Muscle layer of duodenum (tissue), 2 donors: ENCODE measurements around the gene PLEKHA7.

ENCODE experiments used
- H3K27ac ChIP-seq: one replicate; pipeline ENCODE4 v1.7.0; 2013; ENCODE audit warnings: mild to moderate bottlenecking, low read length
- H3K27me3 ChIP-seq: one replicate; pipeline ENCODE4 v1.7.0; 2013; ENCODE audit warnings: low read depth, mild to moderate bottlenecking, control low read depth, low read length
- H3K36me3 ChIP-seq, 2 donors: one replicate each; pipeline ENCODE4 v1.7.0; 2013; ENCODE audit warnings: low read length in 2 of 2, control low read depth in 1 of 2, mild to moderate bottlenecking in 1 of 2; ENCODE audit not compliant: insufficient read depth in 2 of 2, control insufficient read depth in 1 of 2
- H3K4me1 ChIP-seq, 2 donors: one replicate each; pipeline ENCODE4 v1.7.0; 2013; ENCODE audit warnings: low read length in 2 of 2, mild to moderate bottlenecking in 2 of 2, control low read depth in 1 of 2, moderate library complexity in 1 of 2; ENCODE audit not compliant: insufficient read depth in 2 of 2, control insufficient read depth in 1 of 2
- H3K4me3 ChIP-seq, 2 donors: one replicate each; pipeline ENCODE4 v1.7.0; 2013; ENCODE audit warnings: low read length in 2 of 2, low read depth in 1 of 2, mild to moderate bottlenecking in 1 of 2
- H3K9me3 ChIP-seq, 2 donors: one replicate each; pipeline ENCODE4 v1.7.0; 2013; ENCODE audit warnings: low read length in 2 of 2, control low read depth in 1 of 2, mild to moderate bottlenecking in 1 of 2; ENCODE audit not compliant: control insufficient read depth in 1 of 2
- donor health status: healthy.

The PLEKHA7 gene

DNA sequence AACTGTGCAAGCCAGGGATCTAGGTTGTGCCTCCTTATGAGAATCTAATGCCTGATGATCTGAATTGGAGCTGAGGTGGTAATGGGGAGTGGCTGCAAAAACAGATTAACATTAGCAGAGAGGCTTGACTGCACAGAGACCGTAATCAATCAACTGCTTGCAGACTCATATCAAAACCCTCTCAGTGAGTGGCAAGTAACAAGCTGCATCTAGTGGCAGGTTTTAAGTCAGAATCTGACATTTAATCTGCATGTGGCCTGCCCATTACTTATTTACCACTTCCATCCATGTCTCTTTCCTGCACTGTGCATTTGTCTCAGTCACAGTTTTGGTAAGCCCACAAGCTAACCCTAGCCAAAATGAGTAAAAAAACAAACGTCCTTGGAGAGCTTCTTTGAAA lies 264.5 kb downstream of the PLEKHA7 start:
- Histone ChIP-seq H3K4me1 (peaks cover 0 to 3% of the 10 kb centered on the region in 2 donors), H3K36me3 (peaks cover 69 to 87% of the 10 kb centered on the region in 2 donors), H3K4me3 (no peak overlapping the region), H3K27ac (no peak overlapping the region), H3K27me3 (no peaks in the 10 kb centered on the region), H3K9me3 (no peaks in the 10 kb centered on the region)

DNA sequence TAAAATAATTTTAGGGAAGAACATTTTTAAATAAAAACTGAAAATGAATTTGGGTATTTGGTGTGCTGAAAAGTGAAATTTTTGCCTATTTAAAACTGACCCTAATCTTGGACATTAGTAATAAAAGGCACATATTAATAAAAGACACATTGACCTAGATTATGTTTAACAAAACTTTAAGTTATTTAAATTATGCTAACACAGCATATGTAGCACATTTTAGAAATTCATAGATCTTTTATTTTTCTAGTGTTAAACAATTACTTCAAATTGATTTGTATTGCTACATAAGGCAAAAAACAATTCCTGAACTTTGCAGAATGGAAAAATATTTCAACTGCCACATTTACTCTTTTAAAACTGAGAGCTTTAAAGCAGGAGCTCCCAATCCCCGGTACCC lies 265.1 kb downstream of the PLEKHA7 start:
- no peak overlapping the region for H3K4me3 ChIP-seq
- H3K27ac ChIP-seq = no peak overlapping the region
- H3K36me3 ChIP-seq = peaks cover 67 to 81% of the 10 kb centered on the region in 2 donors
- peaks cover 0 to 9% of the 10 kb centered on the region in 2 donors for H3K4me1 ChIP-seq
- H3K27me3 ChIP-seq = no peaks in the 10 kb centered on the region
- H3K9me3 ChIP-seq = no peaks in the 10 kb centered on the region

DNA sequence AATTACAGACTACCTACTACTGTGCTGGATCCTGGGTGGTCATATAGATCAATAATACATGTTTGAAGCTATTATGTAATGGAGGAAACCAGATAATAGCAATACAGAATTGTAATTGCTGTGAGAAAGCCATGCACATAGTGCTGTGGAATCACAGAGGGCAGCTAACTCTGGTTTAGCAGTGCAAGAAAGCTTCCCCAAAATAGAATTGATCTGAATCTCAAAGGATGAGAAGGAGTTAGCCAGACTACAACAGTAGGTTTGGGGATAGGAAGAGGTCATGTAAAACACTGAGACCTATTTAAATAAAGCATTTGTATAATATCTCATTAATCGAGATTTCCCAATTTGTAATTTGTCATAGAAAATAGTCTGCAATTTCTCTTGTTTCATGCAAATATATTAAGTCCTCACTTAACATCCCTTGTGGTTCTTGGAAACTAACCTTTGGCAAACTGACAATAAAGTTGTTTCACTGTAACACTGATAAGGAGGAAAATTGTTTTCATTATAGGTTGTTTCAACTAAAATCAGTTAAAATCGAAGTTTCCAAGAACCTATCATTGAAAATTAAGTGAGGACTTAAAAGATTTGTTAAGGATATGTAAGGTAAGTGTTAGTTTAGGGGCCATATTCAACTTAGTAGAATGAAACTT lies 268.1 kb downstream of the PLEKHA7 start:
- peaks cover 0 to 32% of the 10 kb centered on the region in 2 donors for H3K4me1 ChIP-seq
- H3K4me3 ChIP-seq = no peak overlapping the region
- no peaks in the 10 kb centered on the region for H3K9me3 ChIP-seq
- H3K27me3 ChIP-seq = no peaks in the 10 kb centered on the region
- peaks cover 51 to 52% of the 10 kb centered on the region in 2 donors for H3K36me3 ChIP-seq
- no peak overlapping the region for H3K27ac ChIP-seq

DNA sequence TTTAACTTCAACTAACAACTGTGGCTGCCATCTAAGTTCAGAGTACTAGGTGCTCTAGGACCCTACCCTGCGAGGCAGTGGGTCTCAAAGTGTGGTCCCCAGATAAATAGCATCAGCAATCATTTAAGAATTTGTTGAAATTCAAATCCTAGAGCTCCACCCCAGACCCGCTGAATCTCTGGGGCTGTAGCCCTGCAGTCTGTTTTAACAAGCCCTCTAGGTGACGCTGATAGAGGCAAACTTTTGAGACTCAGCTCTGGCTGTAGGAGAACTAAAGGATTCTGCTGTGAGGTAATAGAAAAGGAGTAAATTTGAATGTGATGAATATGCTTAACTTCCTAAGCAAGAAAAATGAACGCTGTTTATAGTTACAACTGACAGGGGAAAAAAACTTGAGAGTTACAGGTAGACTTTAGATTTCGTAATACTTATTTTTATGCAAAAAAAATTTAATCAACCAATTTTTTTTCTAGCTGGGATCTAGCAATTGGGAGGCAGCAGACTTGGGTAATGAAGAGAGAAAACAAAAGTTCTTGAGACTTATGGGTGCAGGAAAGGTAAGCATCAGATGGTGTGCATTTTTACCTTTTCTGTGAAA lies 270.0 kb downstream of the PLEKHA7 start:
- Histone ChIP-seq H3K4me3 (no peak overlapping the region), H3K27me3 (no peaks in the 10 kb centered on the region), H3K27ac (no peak overlapping the region), H3K9me3 (no peaks in the 10 kb centered on the region), H3K36me3 (peaks cover 33 to 34% of the 10 kb centered on the region in 2 donors), H3K4me1 (peaks cover 0 to 45% of the 10 kb centered on the region in 2 donors)

DNA sequence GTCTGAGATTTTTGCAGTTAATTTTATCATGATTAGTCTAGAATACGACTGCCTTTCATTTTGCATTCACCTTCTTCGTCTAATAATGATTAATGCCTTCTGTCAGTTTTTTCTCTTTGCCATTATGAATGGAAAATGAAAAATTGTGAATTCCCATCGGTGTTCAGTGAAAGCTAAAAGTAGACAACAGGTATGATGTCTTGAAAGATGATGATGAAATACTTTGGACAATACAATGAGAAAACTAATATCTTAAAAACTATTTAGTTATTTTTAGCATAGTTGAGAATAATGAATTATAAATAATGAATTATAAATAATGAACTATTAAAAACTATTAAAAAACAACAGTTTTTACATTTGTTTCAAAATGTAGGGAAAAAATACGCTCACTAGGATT lies 270.7 kb downstream of the PLEKHA7 start:
- peaks cover 30 to 33% of the 10 kb centered on the region in 2 donors for H3K36me3 ChIP-seq
- H3K27ac ChIP-seq = no peak overlapping the region
- H3K4me1 ChIP-seq = peaks cover 0 to 45% of the 10 kb centered on the region in 2 donors
- H3K27me3 ChIP-seq = no peaks in the 10 kb centered on the region
- no peaks in the 10 kb centered on the region for H3K9me3 ChIP-seq
- H3K4me3 ChIP-seq = no peak overlapping the region

DNA sequence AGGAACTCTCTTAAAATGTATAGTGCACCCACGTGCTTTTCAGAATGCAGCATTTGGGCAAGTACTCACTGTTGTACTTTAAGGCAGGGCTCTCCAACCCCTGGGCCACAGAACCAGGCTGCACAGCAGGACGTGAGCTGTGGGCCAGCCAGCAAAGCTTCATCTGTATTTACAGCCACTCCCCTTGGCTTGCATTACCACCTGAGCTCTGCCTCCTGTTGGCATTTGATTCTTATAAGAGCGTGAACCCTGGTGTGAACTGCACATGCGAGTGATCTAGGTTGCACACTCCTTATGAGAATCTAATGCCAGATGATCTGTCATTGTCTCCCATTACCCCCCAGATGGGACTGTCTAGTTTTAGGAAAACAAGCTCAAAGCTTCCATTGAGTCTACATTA lies 272.7 kb downstream of the PLEKHA7 start:
- Histone ChIP-seq H3K4me1 (peaks cover 0 to 45% of the 10 kb centered on the region in 2 donors), H3K4me3 (no peak overlapping the region), H3K36me3 (peaks cover 15 to 16% of the 10 kb centered on the region in 2 donors), H3K27ac (no peak overlapping the region), H3K9me3 (no peaks in the 10 kb centered on the region), H3K27me3 (no peaks in the 10 kb centered on the region)

DNA sequence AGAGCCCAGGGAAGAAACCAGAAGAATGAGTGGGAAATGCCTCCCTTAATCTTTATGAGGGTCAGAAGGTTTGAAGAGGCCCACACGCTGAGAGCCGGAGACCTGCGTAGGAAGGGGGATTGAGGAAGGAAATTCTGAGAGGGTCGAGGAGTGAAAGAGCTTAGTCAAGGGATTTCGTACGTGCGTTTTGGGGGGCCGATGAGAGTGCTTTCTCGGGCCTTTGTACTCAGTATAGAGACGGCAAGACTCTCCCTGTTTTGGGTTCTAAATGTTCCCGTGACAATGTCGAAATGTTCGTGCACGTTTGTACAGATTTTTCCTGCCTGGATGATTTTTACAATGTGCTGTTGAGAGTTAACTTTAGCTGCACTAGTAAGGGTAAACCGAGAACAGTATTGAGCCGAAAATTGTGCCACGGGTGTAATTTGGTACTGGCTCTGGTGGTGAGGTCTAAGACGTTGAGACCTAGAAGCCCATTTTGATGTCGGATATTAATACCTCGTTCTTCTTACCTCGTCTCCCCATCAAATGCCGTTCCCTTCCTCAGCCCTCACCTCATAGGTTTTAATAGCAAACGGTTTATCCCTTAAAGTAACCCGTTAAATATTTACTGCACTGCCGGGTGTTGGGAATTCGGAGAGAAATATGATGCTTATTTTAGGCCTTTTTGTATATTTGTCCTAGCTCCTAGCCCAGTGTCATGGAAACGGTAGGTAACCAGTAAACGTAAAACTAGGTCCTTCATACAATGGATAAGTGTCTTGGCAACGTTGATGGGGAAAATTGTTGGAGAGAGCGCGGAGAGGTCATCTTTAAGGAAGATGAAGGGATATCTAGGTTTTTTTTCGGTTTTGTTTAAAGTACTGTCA lies 275.0 kb downstream of the PLEKHA7 start:
- Histone ChIP-seq H3K27me3 (no peaks in the 10 kb centered on the region), H3K36me3 (peaks cover 0 to 5% of the 10 kb centered on the region in 2 donors), H3K27ac (peak overlapping the region; percentile 98), H3K9me3 (no peaks in the 10 kb centered on the region), H3K4me3 (peak overlapping the region; percentile 90 to 97), H3K4me1 (peaks cover 0 to 37% of the 10 kb centered on the region in 2 donors)

DNA sequence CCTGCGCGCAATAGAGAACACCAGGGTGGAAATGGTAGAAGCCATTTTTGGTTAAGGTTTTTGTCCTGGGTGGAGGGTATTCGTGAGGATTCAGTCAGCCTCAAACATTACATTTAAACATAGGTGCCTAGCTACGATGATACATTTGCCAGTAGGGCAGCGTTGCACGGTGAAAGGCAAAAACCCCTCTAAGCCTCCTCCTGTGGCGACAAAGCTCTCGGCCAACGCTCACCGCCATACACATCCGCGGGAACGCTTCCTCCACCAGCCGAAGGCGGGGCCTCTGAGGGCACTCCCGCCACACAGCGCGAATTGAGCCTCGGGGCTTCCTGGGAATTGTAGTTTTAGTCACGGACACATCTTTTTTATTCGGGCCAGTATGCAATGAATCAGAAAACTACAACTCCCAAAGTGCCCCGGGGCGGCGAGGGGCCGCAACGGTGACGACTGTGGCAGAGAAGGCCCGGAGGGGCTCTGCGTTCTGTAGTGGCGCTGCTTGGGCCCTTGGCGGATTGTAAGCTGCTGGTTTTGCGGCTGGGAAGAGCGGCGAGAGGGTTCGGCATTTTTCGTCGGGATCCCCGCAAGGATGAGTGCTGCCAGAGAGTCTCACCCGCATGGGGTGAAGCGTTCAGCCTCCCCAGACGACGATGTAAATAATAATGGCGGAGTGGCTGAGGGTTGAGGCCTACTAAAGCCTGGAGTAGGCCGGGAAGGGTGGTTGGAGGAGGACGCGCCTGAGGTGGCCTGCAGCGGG lies 275.8 kb downstream of the PLEKHA7 start, which contains the start of gene C11orf58:
Gene C11orf58 (plus strand): TSS at position 455 of the 754 bp plus-strand sequence. CDS start 132 bp downstream, at position 587.
- H3K27ac ChIP-seq = peak within 1 kb of the TSS; percentile 98
- H3K27me3 ChIP-seq = no peaks in the 10 kb centered on the region
- H3K9me3 ChIP-seq = no peaks in the 10 kb centered on the region
- peaks cover 0 to 5% of the 10 kb centered on the region in 2 donors for H3K36me3 ChIP-seq
- peak within 1 kb of the TSS; percentile 90 to 97 for H3K4me3 ChIP-seq
- peaks cover 0 to 35% of the 10 kb centered on the region in 2 donors for H3K4me1 ChIP-seq

DNA sequence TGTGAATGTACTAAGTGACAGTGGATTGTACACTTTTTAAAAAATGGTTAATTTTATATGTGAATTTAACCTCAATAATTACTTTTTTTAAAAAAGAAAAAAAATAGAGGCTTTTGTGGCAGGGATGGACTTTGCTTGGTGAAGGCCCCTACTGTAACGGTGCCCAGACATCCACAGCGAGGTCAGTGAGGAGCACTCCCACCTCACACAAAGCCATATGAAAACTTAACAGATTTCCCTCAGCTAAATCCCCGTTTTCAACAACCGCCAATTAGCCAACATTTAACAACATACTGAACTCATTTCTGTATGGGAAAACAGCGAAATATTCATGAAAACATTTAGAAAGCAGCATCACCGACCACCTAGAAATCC lies 276.4 kb downstream of the PLEKHA7 start:
- Histone ChIP-seq H3K36me3 (peaks cover 0 to 5% of the 10 kb centered on the region in 2 donors), H3K9me3 (no peaks in the 10 kb centered on the region), H3K27me3 (no peaks in the 10 kb centered on the region), H3K4me3 (peak overlapping the region; percentile 90 to 97), H3K27ac (peak overlapping the region; percentile 98), H3K4me1 (peaks cover 0 to 29% of the 10 kb centered on the region in 2 donors)
